ENCODE results near the gene VARS1.

DNA sequence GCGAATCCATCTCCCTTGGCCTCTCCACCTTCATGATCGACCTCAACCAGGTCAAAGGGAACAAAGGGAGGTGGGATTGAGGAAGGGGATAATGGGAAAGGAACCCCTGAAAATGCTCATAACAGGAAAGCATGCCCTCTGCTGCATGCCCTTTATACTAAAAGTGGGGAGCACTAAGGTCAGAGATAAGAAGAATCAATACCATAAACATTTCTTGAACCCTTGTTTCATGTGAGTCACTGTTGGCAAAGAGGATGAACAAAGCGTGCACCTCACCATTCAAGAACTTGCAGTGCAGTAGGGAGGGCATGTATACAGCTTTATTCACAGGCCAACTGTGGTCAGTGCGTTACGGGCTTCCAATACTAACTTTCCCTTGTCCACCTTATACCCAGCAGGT, 34.8 kb downstream of the VARS1 start:
- TF ChIP-seq, protein P1, sequence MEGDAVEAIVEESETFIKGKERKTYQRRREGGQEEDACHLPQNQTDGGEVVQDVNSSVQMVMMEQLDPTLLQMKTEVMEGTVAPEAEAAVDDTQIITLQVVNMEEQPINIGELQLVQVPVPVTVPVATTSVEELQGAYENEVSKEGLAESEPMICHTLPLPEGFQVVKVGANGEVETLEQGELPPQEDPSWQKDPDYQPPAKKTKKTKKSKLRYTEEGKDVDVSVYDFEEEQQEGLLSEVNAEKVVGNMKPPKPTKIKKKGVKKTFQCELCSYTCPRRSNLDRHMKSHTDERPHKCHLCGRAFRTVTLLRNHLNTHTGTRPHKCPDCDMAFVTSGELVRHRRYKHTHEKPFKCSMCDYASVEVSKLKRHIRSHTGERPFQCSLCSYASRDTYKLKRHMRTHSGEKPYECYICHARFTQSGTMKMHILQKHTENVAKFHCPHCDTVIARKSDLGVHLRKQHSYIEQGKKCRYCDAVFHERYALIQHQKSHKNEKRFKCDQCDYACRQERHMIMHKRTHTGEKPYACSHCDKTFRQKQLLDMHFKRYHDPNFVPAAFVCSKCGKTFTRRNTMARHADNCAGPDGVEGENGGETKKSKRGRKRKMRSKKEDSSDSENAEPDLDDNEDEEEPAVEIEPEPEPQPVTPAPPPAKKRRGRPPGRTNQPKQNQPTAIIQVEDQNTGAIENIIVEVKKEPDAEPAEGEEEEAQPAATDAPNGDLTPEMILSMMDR (IDR thresholded peaks at IDR 0.05) = no peak
- TF ChIP-seq POLR2A (IDR thresholded peaks at IDR 0.05) = no peak

Data from testis (tissue), 2 donors.